ENCODE results near the gene FBL. TPM values are rescaled to one million over a fixed set of nuclear protein-coding genes. Genes with fewer than 3 reads are reported as not detected.
"Not testable (repeated sequence)": the region's sequence is repeated elsewhere in the genome, so short reads cannot be mapped to it uniquely, and the experiment has no call there.

FBL gene
- polyA plus RNA-seq, 1 experiment = 256 TPM

DNA sequence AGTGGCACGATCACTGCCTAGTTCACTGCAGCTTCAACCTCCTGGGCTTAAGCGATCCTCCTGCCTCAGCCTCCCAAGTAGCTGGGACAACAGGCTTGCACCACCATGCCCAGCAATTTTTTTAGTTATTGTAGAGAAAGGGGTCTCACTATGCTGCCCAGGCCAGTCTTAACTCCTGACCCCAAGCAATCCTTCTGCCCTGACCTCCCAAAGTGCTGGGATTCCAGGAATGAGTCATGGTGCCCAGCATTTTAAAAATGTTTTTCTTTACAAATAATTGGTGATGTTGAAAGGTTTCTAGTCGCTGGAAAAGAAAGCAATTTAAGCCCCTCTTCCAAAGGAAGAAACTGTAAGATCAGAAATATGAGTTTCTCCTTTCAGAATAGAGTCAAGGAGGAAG is 31.6 kb downstream of the FBL start:
- POLR2A ChIA-PET = interaction anchor here (1.7 kb wide), 1 partner anchor 156 kb away, joined by 5 read pairs; the partner anchor contains the start of gene PSMC4
- CTCF ChIA-PET = interaction anchor here (0.7 to 2.5 kb wide), 4 partner anchors 22 to 405 kb away, joined by 3 to 9 read pairs (median 6); partner anchors contain the start of gene PSMC4
- H3K27me3 ChIP-seq (ENCODE audit: control insufficient read depth, insufficient read depth, low read length) = no peaks in the 10 kb centered on the region

DNA sequence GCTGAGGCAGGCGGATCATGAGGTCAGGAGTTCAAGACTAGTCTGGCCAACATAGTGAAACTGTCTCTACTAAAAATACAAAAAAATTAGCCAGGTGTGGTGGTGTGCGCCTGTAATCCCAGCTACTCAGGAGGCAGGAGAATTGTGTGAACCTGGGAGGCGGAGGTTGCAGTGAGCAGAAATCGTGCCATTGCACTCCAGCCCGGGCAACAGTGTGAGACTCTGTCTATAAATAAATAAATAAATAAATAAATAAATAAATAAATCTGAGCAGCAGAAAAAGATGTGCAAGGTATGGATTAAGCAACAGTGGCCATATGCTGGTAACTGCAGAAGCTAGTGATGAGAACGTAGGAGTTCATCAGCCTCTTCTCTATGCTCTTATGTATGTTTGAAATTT is 32.1 kb downstream of the FBL start:
- H3K9me3 ChIP-seq (ENCODE audit: control insufficient read depth, insufficient read depth, low read length); POLR2A ChIA-PET; H3K4me3 ChIP-seq (ENCODE audit: low read depth, low read length); H3K27me3 ChIP-seq (ENCODE audit: control insufficient read depth, insufficient read depth, low read length); H3K27ac ChIP-seq (ENCODE audit: low read depth, low read length); DNase-seq (ENCODE audit: low read depth, low spot score): not testable (repeated sequence)
- CTCF ChIA-PET = interaction anchor here (1.8 to 2.5 kb wide), 2 partner anchors 22 to 30 kb away, joined by 8 to 9 read pairs; no protein-coding TSS in a partner anchor

More for the DNA sequence above, 31.6 kb downstream of the FBL start:
- no peak for DNase-seq (ENCODE audit: low read depth, low spot score)
- TF ChIP-seq, protein P1, sequence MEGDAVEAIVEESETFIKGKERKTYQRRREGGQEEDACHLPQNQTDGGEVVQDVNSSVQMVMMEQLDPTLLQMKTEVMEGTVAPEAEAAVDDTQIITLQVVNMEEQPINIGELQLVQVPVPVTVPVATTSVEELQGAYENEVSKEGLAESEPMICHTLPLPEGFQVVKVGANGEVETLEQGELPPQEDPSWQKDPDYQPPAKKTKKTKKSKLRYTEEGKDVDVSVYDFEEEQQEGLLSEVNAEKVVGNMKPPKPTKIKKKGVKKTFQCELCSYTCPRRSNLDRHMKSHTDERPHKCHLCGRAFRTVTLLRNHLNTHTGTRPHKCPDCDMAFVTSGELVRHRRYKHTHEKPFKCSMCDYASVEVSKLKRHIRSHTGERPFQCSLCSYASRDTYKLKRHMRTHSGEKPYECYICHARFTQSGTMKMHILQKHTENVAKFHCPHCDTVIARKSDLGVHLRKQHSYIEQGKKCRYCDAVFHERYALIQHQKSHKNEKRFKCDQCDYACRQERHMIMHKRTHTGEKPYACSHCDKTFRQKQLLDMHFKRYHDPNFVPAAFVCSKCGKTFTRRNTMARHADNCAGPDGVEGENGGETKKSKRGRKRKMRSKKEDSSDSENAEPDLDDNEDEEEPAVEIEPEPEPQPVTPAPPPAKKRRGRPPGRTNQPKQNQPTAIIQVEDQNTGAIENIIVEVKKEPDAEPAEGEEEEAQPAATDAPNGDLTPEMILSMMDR (IDR thresholded peaks at IDR 0.05; ENCODE audit: low read depth, low read length) = no peak
- Histone ChIP-seq H3K9me3 (ENCODE audit: control insufficient read depth, insufficient read depth, low read length) (no peaks in the 10 kb centered on the region), H3K4me3 (ENCODE audit: low read depth, low read length) (no peak overlapping the region), H3K27ac (ENCODE audit: low read depth, low read length) (no peak overlapping the region)

DNA sequence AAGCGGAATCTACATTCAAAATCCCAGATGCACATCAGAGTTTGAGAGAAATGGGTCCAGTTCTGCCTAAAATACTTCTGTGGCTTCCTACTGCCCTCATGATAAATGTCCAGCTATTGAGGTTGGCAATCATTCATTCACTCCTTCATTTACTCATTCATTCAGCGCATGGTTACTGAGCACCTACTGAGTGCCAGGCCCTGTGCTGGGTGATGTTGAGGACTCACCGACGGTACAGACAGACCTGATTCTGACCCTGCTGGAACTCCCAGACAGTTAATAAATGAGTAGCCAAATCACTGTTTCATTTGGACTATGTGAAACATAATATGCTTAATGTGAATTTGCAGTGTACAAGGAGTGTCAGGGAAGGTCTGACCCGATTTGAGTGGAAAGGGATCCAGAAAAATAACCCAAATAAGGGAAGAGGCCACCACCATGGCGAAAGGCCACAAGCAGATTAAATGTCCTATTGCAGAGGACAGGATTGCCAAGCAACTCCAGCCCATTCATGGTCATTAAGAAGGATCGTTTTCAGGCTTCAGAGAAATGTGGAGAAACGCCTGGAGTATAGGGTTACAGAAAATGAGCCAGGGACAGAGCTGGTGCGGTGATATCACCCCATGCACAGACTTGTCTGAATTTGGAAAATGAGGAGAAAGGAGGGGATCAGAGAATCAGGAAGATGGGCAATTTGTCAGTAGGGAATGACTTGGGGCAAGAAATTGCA is 32.8 kb downstream of the FBL start:
- H3K9me3 ChIP-seq (ENCODE audit: control insufficient read depth, insufficient read depth, low read length) = peaks cover 3% of the 10 kb centered on the region; the same call in 1 of the 2 replicates
- no peak overlapping the region for H3K27ac ChIP-seq (ENCODE audit: low read depth, low read length)
- TF ChIP-seq, protein P1 (IDR thresholded peaks at IDR 0.05; ENCODE audit: low read depth, low read length) = no peak
- no peak for DNase-seq (ENCODE audit: low read depth, low spot score)
- CTCF ChIA-PET = interaction anchor here (1.3 to 2.5 kb wide), 3 partner anchors 20 to 30 kb away, joined by 7 to 9 read pairs (median 8); no protein-coding TSS in a partner anchor
- POLR2A ChIA-PET = no interaction called here
- H3K27me3 ChIP-seq (ENCODE audit: control insufficient read depth, insufficient read depth, low read length) = no peaks in the 10 kb centered on the region
- H3K4me3 ChIP-seq (ENCODE audit: low read depth, low read length) = no peak overlapping the region

DNA sequence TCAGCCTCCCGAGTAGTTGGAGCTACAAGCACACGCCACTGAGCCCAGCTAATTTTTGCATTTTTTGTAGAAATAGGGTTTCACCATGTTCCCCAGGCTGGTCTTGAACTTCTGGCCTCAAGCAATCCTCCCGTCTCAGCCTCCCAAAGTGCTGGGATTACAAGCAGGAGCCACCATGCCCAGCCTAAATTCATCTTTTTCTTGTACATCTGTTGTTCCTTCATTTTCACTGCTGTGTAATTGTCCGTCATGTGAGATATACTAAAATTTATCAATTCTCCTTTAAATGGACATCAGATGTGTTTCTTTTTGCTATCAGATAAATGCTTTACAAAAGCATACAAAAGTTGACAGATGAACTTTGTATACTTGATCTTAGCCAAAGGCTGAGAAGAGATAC is 35.1 kb downstream of the FBL start:
- H3K27ac ChIP-seq (ENCODE audit: low read depth, low read length) = no peak overlapping the region
- no peak overlapping the region for H3K4me3 ChIP-seq (ENCODE audit: low read depth, low read length)
- peaks cover 3% of the 10 kb centered on the region; the same call in 1 of the 2 replicates for H3K9me3 ChIP-seq (ENCODE audit: control insufficient read depth, insufficient read depth, low read length)
- ChIA-PET CTCF (interaction anchor here (1.2 to 1.7 kb wide), 2 partner anchors 18 to 33 kb away, joined by 6 read pairs; no protein-coding TSS in a partner anchor), POLR2A (no interaction called here)
- no peaks in the 10 kb centered on the region for H3K27me3 ChIP-seq (ENCODE audit: control insufficient read depth, insufficient read depth, low read length)
- DNase-seq (ENCODE audit: low read depth, low spot score) = no peak
- TF ChIP-seq, protein P1 (IDR thresholded peaks at IDR 0.05; ENCODE audit: low read depth, low read length) = no peak

DNA sequence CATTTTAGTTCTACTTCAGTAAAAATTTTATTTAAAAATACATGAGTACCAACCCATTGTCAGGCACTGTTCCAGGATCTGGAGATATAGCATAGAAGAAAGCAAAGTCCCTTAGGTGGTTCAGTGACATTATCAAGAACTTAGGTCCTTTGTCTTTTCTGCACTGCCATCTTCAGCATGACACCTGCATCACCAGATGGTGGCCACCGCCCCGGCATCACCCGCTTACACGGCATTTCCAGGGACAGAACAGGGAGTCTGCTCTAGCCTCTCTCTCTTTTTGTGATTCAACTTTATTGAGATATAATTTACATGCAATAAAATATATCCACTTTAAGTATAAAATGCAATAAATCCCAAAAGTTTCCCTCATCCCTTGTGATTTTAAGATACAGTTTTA is 35.8 kb downstream of the FBL start:
- Histone ChIP-seq H3K9me3 (ENCODE audit: control insufficient read depth, insufficient read depth, low read length) (peaks cover 3% of the 10 kb centered on the region; the same call in 1 of the 2 replicates), H3K4me3 (ENCODE audit: low read depth, low read length) (no peak overlapping the region), H3K27me3 (ENCODE audit: control insufficient read depth, insufficient read depth, low read length) (no peaks in the 10 kb centered on the region), H3K27ac (ENCODE audit: low read depth, low read length) (no peak overlapping the region)
- ChIA-PET CTCF (interaction anchor here (1.2 to 1.7 kb wide), 2 partner anchors 18 to 33 kb away, joined by 6 read pairs; no protein-coding TSS in a partner anchor), POLR2A (no interaction called here)
- TF ChIP-seq, protein P1 (IDR thresholded peaks at IDR 0.05; ENCODE audit: low read depth, low read length) = no peak
- DNase-seq (ENCODE audit: low read depth, low spot score) = no peak
